Measurements from ENCODE around the gene MSANTD4. TPM values are rescaled to one million over a fixed set of nuclear protein-coding genes. Genes with fewer than 3 reads are reported as not detected.

MSANTD4 gene
- total RNA-seq, 1 experiment from 2014 or later: 18.0 TPM

- ATAC-seq: peak; percentile 14
- peaks cover 55% of the 10 kb centered on the region for H3K79me2 ChIP-seq (ENCODE audit: low read length)
- peak overlapping the region; percentile 88 for H2AFZ ChIP-seq (ENCODE audit: low read length)
- no peaks in the 10 kb centered on the region for H4K20me1 ChIP-seq (ENCODE audit: low read length)
- peak overlapping the region; percentile 74 for H3K9ac ChIP-seq (ENCODE audit: low read length)
- no peaks in the 10 kb centered on the region for H3K9me3 ChIP-seq (ENCODE audit: low read length)
- POLR2A ChIA-PET (ENCODE audit: unreplicated experiment): no interaction called here
- H3K27me3 ChIP-seq (ENCODE audit: low read length): no peaks in the 10 kb centered on the region
- H3K4me3 ChIP-seq (ENCODE audit: low read length): peak overlapping the region; percentile 91
- TF ChIP-seq CTCF (conservative IDR thresholded peaks at IDR 0.05; ENCODE audit: low read depth, low read length) (no peak), EZH2 (IDR thresholded peaks at IDR 0.05; ENCODE audit: low read length, unreplicated experiment) (no peak), EZH2phosphoT487 (IDR thresholded peaks at IDR 0.05; ENCODE audit: borderline replicate concordance, low read length) (no peak)
- peak overlapping the region; percentile 83 for H3K4me2 ChIP-seq (ENCODE audit: low read length)
- peaks cover 28% of the 10 kb centered on the region for H3K4me1 ChIP-seq (ENCODE audit: insufficient read depth, low read length)
- CTCF ChIA-PET: no interaction called here
- TSS peak; percentile 60 for BruUV-seq (replicated peaks)
- intact Hi-C loops (cut with micrococcal nuclease): loop anchor here (5.0 kb wide), 2 partner anchors 84 to 99 kb away; no protein-coding TSS in a partner anchor
- H3F3A ChIP-seq (ENCODE audit: low read length, unreplicated experiment): no peaks in the 10 kb centered on the region
- DNase-seq: peak; percentile 59
- peak overlapping the region; percentile 9; the same call in 1 of the 2 replicates for H3K27ac ChIP-seq (ENCODE audit: low read length)
- H3K9me2 ChIP-seq (replicated peaks; ENCODE audit: low read length): no peaks in the 10 kb centered on the region
- H3K36me3 ChIP-seq (ENCODE audit: low read depth, low read length): 0 out of 2 replicates have a peak, but pooled peaks cover 3% of the 10 kb centered on the region
Measured at GRCh38 chr11:106021181-106021966, 666 bp downstream of the MSANTD4 start.

GRCh38 chr11:106017093-106017492 lies 4.9 kb downstream of the MSANTD4 start:
- H2AFZ ChIP-seq (ENCODE audit: low read length): no peak overlapping the region
- H3K4me2 ChIP-seq (ENCODE audit: low read length): no peak overlapping the region
- H3K27ac ChIP-seq (ENCODE audit: low read length): no peak overlapping the region
- intact Hi-C loops (cut with micrococcal nuclease): no loop called here
- peaks cover 75% of the 10 kb centered on the region for H3K79me2 ChIP-seq (ENCODE audit: low read length)
- no peaks in the 10 kb centered on the region for H3K9me3 ChIP-seq (ENCODE audit: low read length)
- ChIA-PET POLR2A (ENCODE audit: unreplicated experiment) (no interaction called here), CTCF (no interaction called here)
- H3K9ac ChIP-seq (ENCODE audit: low read length): no peak overlapping the region
- DNase-seq (no peak), ATAC-seq (no peak)
- no peaks in the 10 kb centered on the region for H4K20me1 ChIP-seq (ENCODE audit: low read length)
- H3F3A ChIP-seq (ENCODE audit: low read length, unreplicated experiment): no peaks in the 10 kb centered on the region
- no peak overlapping the region for H3K4me3 ChIP-seq (ENCODE audit: low read length)
- peaks cover 3% of the 10 kb centered on the region; the same call in 1 of the 2 replicates for H3K36me3 ChIP-seq (ENCODE audit: low read depth, low read length)
- BruUV-seq (replicated peaks): no TSS peak
- TF ChIP-seq EZH2 (IDR thresholded peaks at IDR 0.05; ENCODE audit: low read length, unreplicated experiment) (no peak), CTCF (conservative IDR thresholded peaks at IDR 0.05; ENCODE audit: low read depth, low read length) (no peak), EZH2phosphoT487 (IDR thresholded peaks at IDR 0.05; ENCODE audit: borderline replicate concordance, low read length) (no peak)
- peaks cover 28% of the 10 kb centered on the region for H3K4me1 ChIP-seq (ENCODE audit: insufficient read depth, low read length)
- no peaks in the 10 kb centered on the region for H3K27me3 ChIP-seq (ENCODE audit: low read length)
- H3K9me2 ChIP-seq (replicated peaks; ENCODE audit: low read length): no peaks in the 10 kb centered on the region

GRCh38 chr11:106015066-106015465 lies 7.0 kb downstream of the MSANTD4 start:
- no peak for TF ChIP-seq EZH2phosphoT487 (IDR thresholded peaks at IDR 0.05; ENCODE audit: borderline replicate concordance, low read length)
- no peak for TF ChIP-seq CTCF (conservative IDR thresholded peaks at IDR 0.05; ENCODE audit: low read depth, low read length)
- no peak for TF ChIP-seq EZH2 (IDR thresholded peaks at IDR 0.05; ENCODE audit: low read length, unreplicated experiment)
- no peaks in the 10 kb centered on the region for H4K20me1 ChIP-seq (ENCODE audit: low read length)
- ChIA-PET CTCF (no interaction called here), POLR2A (ENCODE audit: unreplicated experiment) (no interaction called here)
- no peaks in the 10 kb centered on the region for H3K27me3 ChIP-seq (ENCODE audit: low read length)
- no peak overlapping the region for H3K4me3 ChIP-seq (ENCODE audit: low read length)
- H3F3A ChIP-seq (ENCODE audit: low read length, unreplicated experiment): no peaks in the 10 kb centered on the region
- H2AFZ ChIP-seq (ENCODE audit: low read length): no peak overlapping the region
- H3K79me2 ChIP-seq (ENCODE audit: low read length): peaks cover 56% of the 10 kb centered on the region
- ATAC-seq: no peak
- no TSS peak for BruUV-seq (replicated peaks)
- H3K9me2 ChIP-seq (replicated peaks; ENCODE audit: low read length): no peaks in the 10 kb centered on the region
- H3K9ac ChIP-seq (ENCODE audit: low read length): no peak overlapping the region
- peaks cover 17% of the 10 kb centered on the region for H3K4me1 ChIP-seq (ENCODE audit: insufficient read depth, low read length)
- intact Hi-C loops (cut with micrococcal nuclease): no loop called here
- peaks cover 11% of the 10 kb centered on the region for H3K36me3 ChIP-seq (ENCODE audit: low read depth, low read length)
- H3K4me2 ChIP-seq (ENCODE audit: low read length): no peak overlapping the region
- no peak overlapping the region for H3K27ac ChIP-seq (ENCODE audit: low read length)
- no peaks in the 10 kb centered on the region for H3K9me3 ChIP-seq (ENCODE audit: low read length)
- no peak for DNase-seq
